Embryonic facial prominence (tissue), 1 donor: ENCODE measurements around the gene ZNF385C.

Experiments used
- DNase-seq: peaks from one replicate; pipeline ENCODE4 v3.0.0-alpha.2; 2016; ENCODE audit errors: extremely low spot score

The ZNF385C gene

DNA sequence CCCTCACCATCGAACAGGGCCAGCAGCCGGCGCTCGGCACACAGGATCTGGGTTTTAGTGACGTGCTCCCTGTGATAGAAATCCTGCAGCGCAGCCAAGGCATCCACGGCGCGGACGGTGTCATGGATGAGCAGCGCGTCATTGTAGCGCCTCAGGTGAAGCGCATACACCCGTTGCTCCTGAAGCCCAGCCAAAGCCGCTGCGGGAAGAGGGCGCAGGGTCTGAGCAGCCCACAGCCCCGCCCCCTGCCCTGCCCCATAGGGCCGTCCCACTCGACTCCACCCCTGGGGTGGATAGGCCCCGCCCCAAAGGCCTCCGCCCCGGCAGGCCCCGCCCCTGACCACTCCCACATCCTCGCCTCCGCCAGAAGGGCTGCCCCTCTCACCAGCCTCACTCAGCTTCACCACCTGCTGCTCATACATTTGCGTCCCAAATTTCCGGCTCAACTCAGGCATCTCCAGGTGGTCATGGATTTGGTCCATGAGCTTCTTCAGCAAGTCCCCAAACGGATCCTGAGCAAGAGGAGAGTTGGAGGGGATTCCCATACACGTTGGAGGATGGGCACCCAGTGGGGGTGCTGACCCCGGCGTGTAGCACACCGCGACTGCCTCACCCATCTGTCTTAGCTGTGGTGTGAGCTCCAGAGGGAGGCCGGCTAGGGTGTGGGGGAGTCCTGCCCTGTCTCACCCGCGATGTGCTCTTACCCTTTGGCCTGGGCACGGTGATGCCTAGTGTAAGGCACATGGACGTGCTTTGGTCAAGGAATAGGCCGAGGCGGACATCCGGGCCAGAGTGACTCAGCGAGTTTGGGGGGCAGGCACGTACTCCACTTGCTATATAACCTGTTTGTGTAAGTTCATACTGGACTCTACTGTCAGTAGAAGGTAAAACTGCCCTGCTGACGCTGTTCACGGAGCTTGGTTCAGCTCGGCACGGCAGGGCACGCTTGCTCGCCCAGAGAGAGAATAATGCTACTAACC is 9.6 kb upstream of the ZNF385C start:
- no peak for DNase-seq

DNA sequence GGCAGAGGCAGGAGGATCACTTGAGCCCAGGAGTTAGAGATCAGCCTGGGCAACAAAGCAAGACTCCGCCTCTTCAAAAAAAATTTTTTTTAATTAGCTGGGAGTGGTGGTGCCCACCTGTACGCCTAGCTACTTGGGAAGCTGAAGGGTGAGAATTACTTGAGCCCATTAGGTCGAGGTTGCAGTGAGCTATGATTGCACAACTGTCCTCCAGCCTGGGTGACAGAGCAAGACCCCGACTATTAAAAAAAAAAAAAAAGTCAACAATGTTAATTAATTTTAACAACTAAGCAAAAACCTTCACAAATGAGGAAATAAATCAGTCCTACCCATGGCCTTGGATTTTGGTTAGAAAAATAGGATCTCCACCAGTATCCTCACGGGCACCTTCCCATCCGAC is 8.9 kb upstream of the ZNF385C start:
- DNase-seq = no peak

- DNase-seq = no peak
Observed at GRCh38 chr17:42106009-42106408, 7.7 kb upstream of the ZNF385C start.

DNA sequence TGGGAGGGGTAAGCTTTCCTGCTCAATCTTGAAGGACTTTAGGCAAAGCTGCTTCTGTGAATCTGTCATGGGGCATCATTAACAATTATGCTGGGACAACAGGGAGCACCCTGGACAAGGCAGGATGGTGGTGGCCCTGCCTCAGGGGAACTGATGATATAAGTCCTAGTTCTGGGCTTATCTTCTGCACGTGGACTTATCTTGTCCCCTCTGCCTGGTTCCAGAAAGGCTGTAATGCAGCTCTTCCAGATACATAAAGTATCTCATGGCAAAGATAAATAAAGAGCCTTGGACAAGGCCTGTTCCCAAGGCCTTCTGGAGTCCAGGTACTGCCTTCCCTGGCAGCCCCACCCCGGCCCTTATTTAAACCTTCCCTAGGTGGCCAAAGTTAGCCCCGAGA is 6.0 kb upstream of the ZNF385C start:
- no peak for DNase-seq

DNA sequence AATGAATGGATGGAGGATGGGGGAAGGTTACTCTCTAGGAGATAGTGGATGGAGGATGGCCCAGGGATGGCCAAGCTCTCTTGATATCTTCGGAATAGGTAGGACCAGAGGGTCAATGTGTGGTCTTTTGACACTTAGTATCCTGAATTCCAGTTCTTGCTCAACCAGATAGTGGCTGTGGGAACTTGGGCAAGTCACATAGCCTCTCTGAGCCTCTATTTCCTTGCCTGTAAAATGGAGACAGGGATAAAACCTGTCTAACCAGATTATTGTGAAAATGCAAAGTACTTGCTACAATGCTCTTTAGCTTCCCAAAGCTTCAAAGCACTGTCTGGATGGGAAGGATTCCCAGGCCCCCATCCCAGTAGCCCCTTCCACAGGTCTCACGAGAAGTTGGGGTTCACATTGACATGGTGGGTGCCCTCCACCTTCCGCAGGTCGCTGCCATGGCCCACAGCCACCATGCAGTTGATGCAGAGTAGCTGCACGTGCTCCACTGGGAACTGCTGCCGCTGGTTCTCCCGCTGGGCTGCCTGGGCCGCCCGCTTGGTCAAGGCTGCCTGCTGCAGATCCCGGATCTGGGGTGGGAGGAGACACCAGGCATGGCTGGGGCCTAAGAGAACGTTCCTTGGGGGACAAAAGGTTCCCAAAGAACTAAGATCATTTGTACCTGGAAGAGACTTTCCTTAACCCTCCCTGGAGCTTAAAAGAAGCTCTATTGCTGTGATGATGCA is 5.1 kb upstream of the ZNF385C start:
- no peak for DNase-seq

- DNase-seq = no peak
Observed at GRCh38 chr17:42101513-42102292, 3.4 kb upstream of the ZNF385C start.

DNA sequence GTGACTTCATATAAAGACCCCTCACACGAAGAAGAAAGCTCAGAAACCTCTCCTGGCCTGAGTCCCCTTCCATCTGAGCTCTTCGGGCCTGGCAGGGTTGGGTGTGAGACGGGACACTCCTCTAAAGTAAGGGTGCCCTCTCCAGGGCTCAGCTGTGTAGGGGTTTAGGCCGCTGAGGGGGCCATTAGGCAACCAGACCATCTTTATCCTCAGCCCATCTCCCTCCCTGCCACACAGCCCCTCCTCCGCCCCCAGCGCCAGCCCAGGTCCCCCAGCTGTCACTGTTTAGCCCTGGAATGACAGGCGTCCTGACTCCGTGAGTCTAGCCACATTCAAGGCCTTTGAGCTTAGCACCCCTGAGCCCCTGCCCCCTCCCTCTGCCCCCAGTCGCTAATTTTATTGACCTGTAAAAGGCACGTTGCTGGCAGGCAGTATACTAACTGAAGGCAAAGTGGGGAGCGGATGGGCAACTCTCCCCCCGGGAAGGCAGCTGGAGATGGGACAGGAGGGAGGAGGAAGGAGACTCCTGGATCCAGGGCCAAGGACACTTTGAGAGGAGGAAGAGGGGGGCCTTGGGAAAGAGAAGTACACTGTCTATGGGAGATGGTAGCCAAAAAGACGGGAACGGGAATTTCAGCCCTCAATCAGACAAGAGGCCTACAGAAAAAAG is 592 bp upstream of the ZNF385C start:
- no peak for DNase-seq

GRCh38 chr17:42096360-42097111 is 1.7 kb downstream of the ZNF385C start:
- DNase-seq = no peak

GRCh38 chr17:42094375-42095069 is 3.8 kb downstream of the ZNF385C start:
- no peak for DNase-seq

- DNase-seq = no peak
Observed at GRCh38 chr17:42092939-42093338, 5.3 kb downstream of the ZNF385C start.

DNA sequence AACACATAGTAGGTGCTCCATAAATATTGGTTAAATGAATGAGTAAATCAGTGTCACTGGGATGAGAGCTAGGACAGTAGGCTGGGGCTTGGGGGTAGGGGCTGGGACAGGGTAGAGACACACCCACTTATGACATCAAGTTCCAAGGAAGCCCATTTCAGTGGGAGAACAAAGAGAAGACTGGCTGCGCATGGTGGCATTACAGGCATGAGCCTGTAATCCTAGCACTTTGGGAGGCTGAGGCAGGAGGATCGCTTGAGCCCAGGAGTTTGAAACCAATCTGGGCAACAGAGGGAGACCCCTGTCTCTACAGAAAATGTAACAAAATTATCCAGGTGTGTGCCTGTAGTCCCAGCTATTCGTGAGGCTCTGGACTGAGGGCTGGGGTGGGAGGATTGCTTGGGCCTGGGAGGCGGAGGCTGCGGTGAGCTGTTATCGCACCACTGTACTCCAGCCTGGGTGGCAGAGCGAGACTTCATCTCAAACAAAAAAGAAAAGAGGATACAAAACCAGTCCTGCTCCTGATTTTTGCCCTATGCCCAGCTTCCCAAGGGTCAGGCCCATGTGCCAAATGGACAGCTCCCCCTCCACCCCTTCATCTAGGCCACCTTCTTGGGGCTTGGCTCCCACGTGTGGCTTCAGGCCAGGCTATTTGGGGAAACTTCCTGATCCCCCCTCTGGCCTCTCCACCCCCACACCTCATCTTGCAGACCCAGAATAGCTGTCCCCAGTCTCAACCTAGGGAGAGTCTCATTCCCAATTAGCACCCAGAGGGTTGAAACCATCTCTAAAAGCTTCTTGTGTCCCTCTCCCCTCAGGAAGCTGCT is 7.1 kb downstream of the ZNF385C start:
- DNase-seq = no peak

DNA sequence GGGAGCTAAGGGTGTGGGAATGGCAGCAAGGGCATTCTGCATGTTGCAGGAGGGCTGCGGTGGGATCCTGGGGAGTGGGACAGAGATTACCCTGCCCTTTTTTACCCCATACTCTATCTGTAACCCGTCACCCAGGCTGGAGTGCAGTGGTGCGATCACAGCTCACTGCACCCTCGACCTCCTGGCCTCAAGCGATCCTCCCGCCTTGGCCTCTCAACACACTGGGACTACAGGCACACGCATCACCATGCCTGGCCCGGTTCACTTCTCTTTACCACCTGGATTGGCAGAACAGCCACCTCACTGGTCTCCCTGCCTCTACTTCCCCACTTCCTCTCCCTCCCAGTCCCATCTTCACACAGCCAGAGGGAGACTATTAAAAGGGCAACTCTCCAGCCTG is 9.5 kb downstream of the ZNF385C start:
- no peak for DNase-seq

DNA sequence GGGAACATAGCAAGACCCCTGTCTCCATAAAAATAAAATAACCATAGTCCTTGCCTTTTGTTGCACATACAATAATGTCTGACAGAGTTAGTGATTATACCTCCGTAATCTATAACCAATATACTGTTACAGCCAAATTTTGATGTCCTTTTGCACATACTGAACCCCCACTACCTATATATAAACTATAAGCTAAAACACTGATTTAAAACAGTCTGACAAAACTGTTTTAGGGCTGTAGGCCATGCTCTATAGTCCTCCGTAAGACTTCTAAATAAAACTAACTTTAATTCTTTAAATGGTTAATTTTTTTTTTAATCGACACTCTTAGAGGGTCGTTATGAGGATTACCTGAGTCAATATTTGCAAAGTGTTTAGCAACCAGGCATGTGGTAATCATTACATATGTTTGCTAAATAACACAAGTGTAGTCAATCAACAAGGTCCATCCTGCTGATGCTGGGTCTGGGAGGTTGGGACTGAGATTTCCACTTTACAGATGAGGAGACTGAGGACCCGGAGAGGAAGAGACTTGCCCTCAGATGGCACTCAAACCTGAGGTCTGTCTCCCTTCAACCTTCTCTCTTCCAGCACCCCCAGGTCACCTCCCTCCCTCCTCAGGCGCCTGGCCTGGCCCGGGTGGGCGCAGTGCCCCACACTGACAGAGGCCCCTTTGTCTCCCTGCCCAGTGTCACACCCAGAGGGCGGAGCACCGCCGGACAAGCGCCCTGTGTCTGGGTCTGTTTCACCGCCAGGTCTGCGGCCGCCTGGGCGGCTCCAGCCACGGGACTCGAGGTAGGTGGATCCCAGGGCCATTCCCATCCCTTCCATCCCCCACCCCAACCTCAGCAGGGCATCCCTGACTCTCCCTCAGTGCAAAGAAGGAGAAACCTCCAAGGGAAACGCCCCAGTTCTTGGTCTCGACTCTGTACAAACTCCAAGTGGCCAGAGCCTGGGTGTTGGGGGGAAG is 10.3 kb downstream of the ZNF385C start:
- DNase-seq = no peak

DNA sequence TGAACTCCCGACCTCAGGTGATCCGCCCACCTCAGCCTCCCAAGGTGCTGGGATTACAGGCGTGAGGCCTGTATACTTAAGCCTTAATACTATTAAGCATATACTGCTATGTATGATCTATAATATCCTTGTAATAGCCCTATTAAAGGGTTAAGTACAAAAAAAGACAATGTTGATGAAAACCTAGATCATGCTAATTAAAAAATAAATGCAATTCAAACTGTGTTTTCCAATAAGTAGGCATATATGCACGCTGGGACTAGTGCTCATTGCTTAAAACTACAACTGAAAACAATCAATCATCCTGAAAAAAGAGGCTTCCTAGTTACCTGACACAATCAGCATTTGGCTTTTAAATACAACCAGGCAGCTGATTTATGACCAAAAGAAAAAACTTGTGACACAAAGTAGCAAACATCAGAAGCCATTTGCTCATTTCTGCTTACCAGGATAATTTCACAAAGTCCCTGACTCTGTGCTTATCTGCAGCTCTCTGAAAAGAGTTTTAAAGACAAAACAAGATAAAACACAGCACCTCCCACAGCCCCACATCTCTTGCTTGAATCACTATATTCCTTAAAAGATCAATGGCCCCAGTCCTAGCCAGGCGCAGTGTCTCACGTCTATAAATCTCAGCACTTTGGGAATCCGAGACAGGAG is 11.1 kb downstream of the ZNF385C start:
- no peak for DNase-seq

GRCh38 chr17:42081516-42082129 is 16.6 kb downstream of the ZNF385C start:
- no peak for DNase-seq

DNA sequence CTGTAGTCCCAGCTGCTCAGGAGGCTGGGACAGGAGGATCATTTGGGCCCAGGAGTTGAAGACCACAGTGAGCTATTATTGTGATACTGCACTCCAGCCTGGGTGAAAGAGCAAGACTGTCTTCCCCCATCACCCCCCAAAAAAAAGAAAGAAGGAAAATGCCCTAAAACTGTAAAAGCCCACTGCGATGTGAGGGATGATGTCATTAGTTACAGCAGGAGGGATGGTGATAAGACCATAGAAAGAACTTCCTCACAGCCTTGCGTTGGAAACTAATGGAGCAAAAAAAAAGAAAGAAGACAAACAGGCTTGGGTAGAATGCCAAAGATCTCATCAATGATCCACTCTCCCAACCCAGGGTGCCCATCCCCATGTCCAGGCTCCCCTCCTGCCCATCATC is 18.7 kb downstream of the ZNF385C start:
- no peak for DNase-seq

- no peak for DNase-seq
Observed at GRCh38 chr17:42078396-42079043, 19.8 kb downstream of the ZNF385C start.
